ENCODE results near the gene PON1.

The PON1 gene

GRCh38 chr7:95255691-95256090, 68.6 kb downstream of the PON1 start:
- no peak for DNase-seq (ENCODE audit: low read depth in 2 of 2)

- no peak for DNase-seq (ENCODE audit: low read depth in 2 of 2)
Measured at GRCh38 chr7:95253986-95254385, 70.3 kb downstream of the PON1 start.

GRCh38 chr7:95251966-95252365, 72.4 kb downstream of the PON1 start:
- DNase-seq (ENCODE audit: low read depth in 2 of 2) = no peak

- no peak for DNase-seq (ENCODE audit: low read depth in 2 of 2)
Measured at GRCh38 chr7:95250571-95250970, 73.8 kb downstream of the PON1 start.

All from fibroblast of skin of left biceps (primary cell).